ENCODE data around the gene RMRP. TPM values are rescaled to one million over a fixed set of nuclear protein-coding genes. Genes with fewer than 3 reads are reported as not detected.

Gene RMRP
- total and polyA plus RNA-seq, 2 experiments from 2014 or later = 15.3 to 8,626 TPM

DNA sequence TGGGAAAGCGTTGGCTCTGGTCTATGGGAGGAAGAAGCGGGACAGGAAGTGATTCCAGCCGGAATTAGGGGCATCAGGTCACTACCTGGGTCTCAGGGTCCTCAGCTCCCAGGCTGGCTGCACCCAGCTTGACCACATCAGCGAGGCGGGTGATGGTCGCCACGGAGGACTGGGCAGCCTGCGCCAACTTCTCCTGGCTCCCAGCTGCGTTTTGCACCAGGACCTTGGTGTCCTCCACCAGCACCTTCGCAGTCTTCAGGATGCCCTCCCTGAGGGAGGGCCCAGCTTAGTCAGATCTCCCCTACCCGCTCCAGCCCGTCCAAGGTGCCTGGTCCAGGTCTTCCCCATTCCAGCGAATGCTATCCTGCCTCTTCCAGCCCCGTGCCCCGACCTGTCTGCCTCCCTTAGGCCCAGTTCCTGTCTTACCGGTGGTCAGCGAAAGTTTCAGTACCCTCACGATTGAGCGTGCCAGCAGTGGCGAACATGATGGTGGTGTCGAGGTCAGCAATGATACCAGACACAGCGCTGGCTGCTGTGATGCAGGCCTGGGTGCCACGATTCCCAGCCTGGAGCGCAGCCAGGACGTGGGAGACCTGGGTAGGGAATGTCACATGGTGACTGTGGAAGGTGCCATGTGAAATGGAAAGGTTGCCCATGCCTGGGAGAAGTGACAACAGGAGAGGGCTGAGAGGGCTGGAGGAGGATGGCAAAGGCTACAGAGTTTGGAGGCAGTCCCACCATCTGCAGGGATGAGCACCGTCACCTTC is 46.3 kb upstream of the RMRP start:
- no peak for DNase-seq (ENCODE audit: low spot score)
- peaks cover 6% of the 10 kb centered on the region for H3K27me3 Mint-ChIP-seq (ENCODE audit: insufficient read depth, low read depth, poor library complexity)
- Histone ChIP-seq H2AFZ (no peak overlapping the region), H3K9me2 (ENCODE audit: insufficient read depth) (no peaks in the 10 kb centered on the region), H3K27me3 (ENCODE audit: insufficient read depth) (no peaks in the 10 kb centered on the region), H3K4me1 (ENCODE audit: insufficient read depth) (no peaks in the 10 kb centered on the region), H3F3A (replicated peaks; ENCODE audit: low read depth) (no peaks in the 10 kb centered on the region), H3K79me2 (replicated peaks; ENCODE audit: insufficient read depth) (no peaks in the 10 kb centered on the region), H3K36me3 (ENCODE audit: insufficient read depth) (peaks cover 36% of the 10 kb centered on the region), H3K27ac (ENCODE audit: low read depth) (no peak overlapping the region), H3K4me3 (no peak overlapping the region), H3K4me2 (no peak overlapping the region), H4K20me1 (replicated peaks; ENCODE audit: insufficient read depth) (no peaks in the 10 kb centered on the region)
- no peak overlapping the region for H3K27ac Mint-ChIP-seq
- peaks cover 37% of the 10 kb centered on the region for H3K36me3 Mint-ChIP-seq (ENCODE audit: low read depth)
- H3K4me3 Mint-ChIP-seq = no peak overlapping the region
- TF ChIP-seq CREB1 (CRISPR knock-in tag; IDR thresholded peaks at IDR 0.05; ENCODE audit: low read depth) (no peak), EZH2 (IDR thresholded peaks at IDR 0.05; ENCODE audit: low read depth, unreplicated experiment) (no peak), REST (IDR thresholded peaks at IDR 0.05; ENCODE audit: unreplicated experiment) (no peak), EZH2phosphoT487 (IDR thresholded peaks at IDR 0.05; ENCODE audit: unreplicated experiment) (no peak), POLR2AphosphoS5 (IDR thresholded peaks at IDR 0.05; ENCODE audit: low read depth) (no peak), STAT1 (IDR thresholded peaks at IDR 0.05; ENCODE audit: unreplicated experiment) (no peak), ZNF331 (CRISPR knock-in tag; IDR thresholded peaks at IDR 0.05; ENCODE audit: low read depth) (no peak), ETS1 (IDR thresholded peaks at IDR 0.05) (no peak), JUNB (IDR thresholded peaks at IDR 0.05; ENCODE audit: unreplicated experiment) (no peak), NANOG (IDR thresholded peaks at IDR 0.05; ENCODE audit: borderline replicate concordance) (no peak), ZNF114 (CRISPR knock-in tag; IDR thresholded peaks at IDR 0.05) (no peak), ZNF462 (CRISPR knock-in tag; IDR thresholded peaks at IDR 0.05) (no peak)
- TF ChIP-seq, protein P1, sequence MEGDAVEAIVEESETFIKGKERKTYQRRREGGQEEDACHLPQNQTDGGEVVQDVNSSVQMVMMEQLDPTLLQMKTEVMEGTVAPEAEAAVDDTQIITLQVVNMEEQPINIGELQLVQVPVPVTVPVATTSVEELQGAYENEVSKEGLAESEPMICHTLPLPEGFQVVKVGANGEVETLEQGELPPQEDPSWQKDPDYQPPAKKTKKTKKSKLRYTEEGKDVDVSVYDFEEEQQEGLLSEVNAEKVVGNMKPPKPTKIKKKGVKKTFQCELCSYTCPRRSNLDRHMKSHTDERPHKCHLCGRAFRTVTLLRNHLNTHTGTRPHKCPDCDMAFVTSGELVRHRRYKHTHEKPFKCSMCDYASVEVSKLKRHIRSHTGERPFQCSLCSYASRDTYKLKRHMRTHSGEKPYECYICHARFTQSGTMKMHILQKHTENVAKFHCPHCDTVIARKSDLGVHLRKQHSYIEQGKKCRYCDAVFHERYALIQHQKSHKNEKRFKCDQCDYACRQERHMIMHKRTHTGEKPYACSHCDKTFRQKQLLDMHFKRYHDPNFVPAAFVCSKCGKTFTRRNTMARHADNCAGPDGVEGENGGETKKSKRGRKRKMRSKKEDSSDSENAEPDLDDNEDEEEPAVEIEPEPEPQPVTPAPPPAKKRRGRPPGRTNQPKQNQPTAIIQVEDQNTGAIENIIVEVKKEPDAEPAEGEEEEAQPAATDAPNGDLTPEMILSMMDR (conservative IDR thresholded peaks at IDR 0.05; ENCODE audit: low read depth in 2 of 2) = no peak
- H3K4me1 Mint-ChIP-seq = no peaks in the 10 kb centered on the region
- no peaks in the 10 kb centered on the region for H3K9me3 Mint-ChIP-seq
- ATAC-seq = no peak
